Hepatocyte (in vitro differentiated cells): ENCODE measurements around the gene SIRT2.

ENCODE experiments used
- CTCF ChIP-seq: fragments of 200-600 bp; sonication (generic); IDR thresholded peaks from 2 replicates; pipeline ENCODE4 v1.5.1; 2016; ENCODE audit warnings: antibody characterized with exemption, mild to moderate bottlenecking; ENCODE audit not compliant: poor library complexity
- EZH2 ChIP-seq: fragments of 200-600 bp; sonication (generic); IDR thresholded peaks from 2 replicates; pipeline ENCODE4 v1.6.1; 2016; ENCODE audit warnings: antibody characterized with exemption, mild to moderate bottlenecking, borderline replicate concordance

- TF ChIP-seq CTCF (no peak), EZH2 (no peak)
These were observed 9.6 kb downstream of the SIRT2 start for GRCh38 chr19:38889803-38890202.
